GM19328 (cell line): ENCODE measurements around the gene CLDN4.
"Not testable (repeated sequence)": the region's sequence is repeated elsewhere in the genome, so short reads cannot be mapped to it uniquely, and the experiment has no call there.

ENCODE experiments used
- ATAC-seq: cut with Tn5 transposase; IDR thresholded peaks from one replicate; pipeline ENCODE4 v1.9.1; 2021; ENCODE audit warnings: mild to moderate bottlenecking, moderate library complexity; ENCODE audit not compliant: unreplicated experiment

CLDN4 gene

GRCh38 chr7:73823257-73823656, 7.5 kb upstream of the CLDN4 start:
- ATAC-seq = no peak

GRCh38 chr7:73823873-73824592, 6.8 kb upstream of the CLDN4 start:
- no peak for ATAC-seq

GRCh38 chr7:73824986-73825385, 5.8 kb upstream of the CLDN4 start:
- ATAC-seq = no peak

- ATAC-seq = no peak
These were observed 3.2 kb upstream of the CLDN4 start for GRCh38 chr7:73827567-73828106.

GRCh38 chr7:73828107-73828803, 2.5 kb upstream of the CLDN4 start:
- ATAC-seq = no peak

- ATAC-seq = no peak
These were observed 1.8 kb upstream of the CLDN4 start for GRCh38 chr7:73828972-73829371.

- no peak for ATAC-seq
These were observed 1.3 kb upstream of the CLDN4 start for GRCh38 chr7:73829505-73829904.

- ATAC-seq = no peak
These were observed 695 bp upstream of the CLDN4 start for GRCh38 chr7:73829921-73830680.

GRCh38 chr7:73831584-73831833, 713 bp downstream of the CLDN4 start:
- no peak for ATAC-seq

- ATAC-seq = no peak
These were observed 1.2 kb downstream of the CLDN4 start for GRCh38 chr7:73831834-73832651.

GRCh38 chr7:73832806-73833205, 2.0 kb downstream of the CLDN4 start:
- ATAC-seq = no peak

- ATAC-seq = no peak
These were observed 2.6 kb downstream of the CLDN4 start for GRCh38 chr7:73833251-73833919.

- no peak for ATAC-seq
These were observed 3.9 kb downstream of the CLDN4 start for GRCh38 chr7:73834626-73835191.

GRCh38 chr7:73837167-73837566, 6.4 kb downstream of the CLDN4 start:
- not testable (repeated sequence) for ATAC-seq

GRCh38 chr7:73838642-73839041, 7.8 kb downstream of the CLDN4 start:
- ATAC-seq = no peak

GRCh38 chr7:73839290-73839689, 8.5 kb downstream of the CLDN4 start:
- no peak for ATAC-seq

- no peak for ATAC-seq
These were observed 9.2 kb downstream of the CLDN4 start for GRCh38 chr7:73839743-73840714.

GRCh38 chr7:73840715-73841379, 10.1 kb downstream of the CLDN4 start:
- no peak for ATAC-seq
